ENCODE data around the gene SPINK8.

GRCh38 chr3:48318713-48319468 lies 14.6 kb downstream of the SPINK8 start:
- no peak for TF ChIP-seq CTCF (IDR thresholded peaks at IDR 0.05)
- no peak for TF ChIP-seq POLR2A (IDR thresholded peaks at IDR 0.05)

Measured in transverse colon (tissue), 3 donors.